ENCODE results near the gene TTLL11. TPM values are rescaled to one million over a fixed set of nuclear protein-coding genes. Genes with fewer than 3 reads are reported as not detected.

TTLL11 gene
- total RNA-seq, 1 donor, result 7.3 TPM

DNA sequence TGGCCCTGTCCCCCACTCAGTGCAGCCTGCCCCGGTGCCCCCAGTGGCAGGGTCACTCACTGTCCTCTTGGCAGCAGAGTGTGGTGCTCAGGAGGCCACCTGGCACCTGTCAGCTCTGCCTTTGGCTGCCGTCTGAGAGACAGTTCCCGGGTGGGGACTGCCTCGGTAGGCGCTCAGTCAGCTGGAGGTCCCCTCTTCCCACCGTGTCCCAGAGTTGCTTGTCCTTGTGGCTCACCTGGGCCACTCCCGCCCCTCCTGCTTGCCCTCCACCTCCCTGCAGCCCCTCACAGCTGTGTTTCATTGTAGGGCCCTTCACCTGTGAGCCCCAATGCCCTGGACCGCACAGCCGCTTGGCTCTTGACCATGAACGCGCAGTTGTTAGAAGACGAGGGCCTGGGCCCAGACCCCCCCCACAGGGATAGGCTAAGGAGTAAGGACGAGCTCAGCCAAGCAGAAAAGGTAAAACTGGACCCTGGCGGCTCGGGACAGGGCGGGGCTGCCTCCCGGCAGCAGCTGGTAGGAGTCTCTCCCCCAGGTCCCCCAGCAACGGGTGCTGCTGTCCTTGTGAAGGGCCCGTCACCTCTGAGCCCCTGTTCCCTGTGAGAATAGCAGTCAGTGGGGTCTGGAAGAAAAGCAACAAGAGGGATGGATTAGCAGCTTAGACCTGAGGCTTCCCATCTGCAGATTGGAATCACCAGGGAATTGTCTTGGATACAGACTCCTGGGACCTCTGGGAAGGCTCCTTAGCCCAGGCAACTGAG, 319.0 kb downstream of the TTLL11 start:
- DNase-seq (ENCODE audit: low read depth), result no peak
- H3K4me3 ChIP-seq (ENCODE audit: low read depth, low read length), result no peak overlapping the region
- TF ChIP-seq, protein P1, sequence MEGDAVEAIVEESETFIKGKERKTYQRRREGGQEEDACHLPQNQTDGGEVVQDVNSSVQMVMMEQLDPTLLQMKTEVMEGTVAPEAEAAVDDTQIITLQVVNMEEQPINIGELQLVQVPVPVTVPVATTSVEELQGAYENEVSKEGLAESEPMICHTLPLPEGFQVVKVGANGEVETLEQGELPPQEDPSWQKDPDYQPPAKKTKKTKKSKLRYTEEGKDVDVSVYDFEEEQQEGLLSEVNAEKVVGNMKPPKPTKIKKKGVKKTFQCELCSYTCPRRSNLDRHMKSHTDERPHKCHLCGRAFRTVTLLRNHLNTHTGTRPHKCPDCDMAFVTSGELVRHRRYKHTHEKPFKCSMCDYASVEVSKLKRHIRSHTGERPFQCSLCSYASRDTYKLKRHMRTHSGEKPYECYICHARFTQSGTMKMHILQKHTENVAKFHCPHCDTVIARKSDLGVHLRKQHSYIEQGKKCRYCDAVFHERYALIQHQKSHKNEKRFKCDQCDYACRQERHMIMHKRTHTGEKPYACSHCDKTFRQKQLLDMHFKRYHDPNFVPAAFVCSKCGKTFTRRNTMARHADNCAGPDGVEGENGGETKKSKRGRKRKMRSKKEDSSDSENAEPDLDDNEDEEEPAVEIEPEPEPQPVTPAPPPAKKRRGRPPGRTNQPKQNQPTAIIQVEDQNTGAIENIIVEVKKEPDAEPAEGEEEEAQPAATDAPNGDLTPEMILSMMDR (IDR thresholded peaks at IDR 0.05; ENCODE audit: insufficient read depth, low read length), result no peak

DNA sequence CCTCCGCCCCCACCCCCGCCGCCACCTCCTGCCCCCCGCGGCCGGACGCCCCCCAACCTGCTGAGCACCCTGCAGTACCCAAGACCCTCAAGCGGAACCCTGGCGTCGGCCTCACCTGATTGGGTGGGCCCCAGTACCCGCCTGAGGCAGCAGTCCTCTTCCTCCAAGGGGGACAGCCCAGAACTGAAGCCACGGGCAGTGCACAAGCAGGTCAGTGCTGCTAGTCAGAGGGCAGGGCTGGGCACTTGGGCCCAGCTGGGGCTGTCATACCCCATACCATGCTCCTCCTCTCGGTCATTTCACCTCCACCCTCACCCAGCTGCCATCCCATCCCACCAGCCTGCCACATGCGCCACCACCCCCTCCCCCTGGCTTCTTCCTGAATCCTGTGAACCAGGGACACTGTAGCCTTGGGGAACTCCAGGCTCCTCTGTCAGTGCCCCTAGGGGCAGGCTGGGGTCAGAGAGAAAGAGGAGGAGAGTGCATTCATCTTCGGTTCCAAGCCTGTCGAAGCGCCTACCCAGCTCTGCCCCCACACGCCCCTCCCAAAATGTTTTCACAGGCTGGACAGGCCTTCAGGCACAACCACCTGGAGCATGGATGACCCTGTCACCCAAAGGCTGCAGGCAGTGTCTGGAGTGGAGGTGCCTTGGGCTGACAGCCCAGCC, 319.7 kb downstream of the TTLL11 start:
- no peak for DNase-seq (ENCODE audit: low read depth)
- H3K4me3 ChIP-seq (ENCODE audit: low read depth, low read length), result no peak overlapping the region
- TF ChIP-seq, protein P1 (IDR thresholded peaks at IDR 0.05; ENCODE audit: insufficient read depth, low read length), result no peak

- H3K4me3 ChIP-seq (ENCODE audit: low read depth, low read length), result no peak overlapping the region
- DNase-seq (ENCODE audit: low read depth), result no peak
- TF ChIP-seq, protein P1 (IDR thresholded peaks at IDR 0.05; ENCODE audit: insufficient read depth, low read length), result no peak
Observed at GRCh38 chr9:121772600-121773285, 320.4 kb downstream of the TTLL11 start.

Small RNAs within 50 kb of the gene (small RNA-seq; reads per million reads assigned to genes)
- not detected for gene MIR4478

Other genes with a start within 250 kb of the TTLL11 start
- 23.5 and 25.2 TPM in 2 replicates for gene NDUFA8, start 66.5 kb upstream of the TTLL11 start, total RNA-seq (ENCODE audit: low replicate concordance)
- not detected in 2 replicates for gene MORN5, start 66.6 kb upstream of the TTLL11 start, total RNA-seq (ENCODE audit: low replicate concordance)
- not detected in 2 replicates for gene LHX6, start 135.6 kb upstream of the TTLL11 start, total RNA-seq (ENCODE audit: low replicate concordance)
- 4.3 and 13.0 TPM in 2 replicates for gene RBM18, start 171.5 kb upstream of the TTLL11 start, total RNA-seq (ENCODE audit: low replicate concordance)
- 40.0 and 43.2 TPM in 2 replicates for gene MRRF, start 171.6 kb upstream of the TTLL11 start, total RNA-seq (ENCODE audit: low replicate concordance)